HEK293 (cell line): ENCODE data around the gene SEMA3F.

Source experiments
- BCL11A ChIP-seq: fragments of 450-650 bp; formaldehyde crosslinking; IDR thresholded peaks from 2 replicates; pipeline ENCODE4 v1.5.1; 2016; ENCODE audit warnings: low read depth, missing biosample characterization, missing genetic modification characterization
- PATZ1 ChIP-seq: fragments of 450-650 bp; formaldehyde crosslinking; IDR thresholded peaks from 2 replicates; pipeline ENCODE4 v1.5.1; 2016; ENCODE audit warnings: missing biosample characterization, missing genetic modification characterization
- ZBTB7A ChIP-seq: fragments of 450-650 bp; formaldehyde crosslinking; IDR thresholded peaks from 2 replicates; pipeline ENCODE4 v1.5.1; 2016; ENCODE audit warnings: low read depth, missing biosample characterization, missing genetic modification characterization
- ZNF16 ChIP-seq: fragments of 450-650 bp; formaldehyde crosslinking; IDR thresholded peaks from 2 replicates; pipeline ENCODE4 v1.5.1; 2016; ENCODE audit warnings: low read depth, missing biosample characterization, missing genetic modification characterization
- ZNF423 ChIP-seq: fragments of 450-650 bp; formaldehyde crosslinking; IDR thresholded peaks from 2 replicates; pipeline ENCODE4 v1.5.1; 2016; ENCODE audit warnings: missing biosample characterization, missing genetic modification characterization
- ZNF585B ChIP-seq: fragments of 450-650 bp; formaldehyde crosslinking; IDR thresholded peaks from 2 replicates; pipeline ENCODE4 v1.5.1; 2016; ENCODE audit warnings: missing biosample characterization, missing genetic modification characterization
- TF ChIP-seq, protein P1 (sequence below): fragments of 450-650 bp; formaldehyde crosslinking; IDR thresholded peaks from 2 replicates; pipeline ENCODE4 v1.5.1; 2016; ENCODE audit warnings: missing biosample characterization, missing genetic modification characterization

DNA sequence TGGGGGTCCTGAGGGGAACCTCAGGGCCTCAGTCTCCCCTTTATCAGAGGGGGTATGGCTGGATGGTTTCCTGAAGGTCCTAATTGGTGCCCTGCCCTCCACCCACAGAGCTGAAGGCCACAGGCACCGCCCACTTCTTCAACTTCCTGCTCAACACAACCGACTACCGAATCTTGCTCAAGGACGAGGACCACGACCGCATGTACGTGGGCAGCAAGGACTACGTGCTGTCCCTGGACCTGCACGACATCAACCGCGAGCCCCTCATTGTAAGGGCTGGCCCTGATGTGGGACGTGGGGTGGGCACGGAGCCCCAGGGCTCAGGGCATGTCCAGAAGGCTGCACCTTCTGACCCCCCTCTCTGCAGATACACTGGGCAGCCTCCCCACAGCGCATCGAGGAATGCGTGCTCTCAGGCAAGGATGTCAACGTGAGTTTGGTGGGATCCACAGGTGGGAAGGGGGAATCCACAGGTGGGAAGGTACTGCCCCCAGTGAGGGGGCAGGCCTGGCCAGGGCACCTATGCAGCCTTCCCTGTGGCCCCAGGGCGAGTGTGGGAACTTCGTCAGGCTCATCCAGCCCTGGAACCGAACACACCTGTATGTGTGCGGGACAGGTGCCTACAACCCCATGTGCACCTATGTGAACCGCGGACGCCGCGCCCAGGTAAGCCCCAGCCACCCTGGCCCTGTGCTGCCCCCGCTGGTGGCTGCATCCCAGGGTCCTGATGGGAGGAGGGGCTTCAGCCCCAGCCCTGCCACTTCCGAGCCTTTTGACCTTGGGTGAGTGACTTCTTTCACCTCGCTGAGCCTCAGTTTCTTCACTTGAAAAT is 18.8 kb downstream of the SEMA3F start:
- TF ChIP-seq BCL11A (tag by site-specific recombination) (no peak), ZBTB7A (tag by site-specific recombination) (no peak), ZNF423 (no peak), ZNF16 (tag by site-specific recombination) (no peak), PATZ1 (tag by site-specific recombination) (no peak), ZNF585B (tag by site-specific recombination) (no peak)
- TF ChIP-seq, protein P1, sequence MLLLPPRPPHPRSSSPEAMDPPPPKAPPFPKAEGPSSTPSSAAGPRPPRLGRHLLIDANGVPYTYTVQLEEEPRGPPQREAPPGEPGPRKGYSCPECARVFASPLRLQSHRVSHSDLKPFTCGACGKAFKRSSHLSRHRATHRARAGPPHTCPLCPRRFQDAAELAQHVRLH (tag by site-specific recombination) = no peak
